NCI-H446 treated with DMSO at 0.1 percent for 48 hours (cell line): Measurements from ENCODE around the gene MAP4K4.

ENCODE experiments used
- DNase-seq: peaks from one replicate; lab custom pipeline; 2025; lab: John Stamatoyannopoulos, UW

The MAP4K4 gene

GRCh38 chr2:101697124-101698013, at the start of gene MAP4K4:
Gene MAP4K4, plus strand, starts transcription at chr2:101697707. Its CDS starts 374 bp downstream, at chr2:101698081.
- peak; percentile 51 for DNase-seq

GRCh38 chr2:101653469-101653868, 44.0 kb upstream of the MAP4K4 start:
- DNase-seq: no peak

GRCh38 chr2:101655702-101656422, 41.6 kb upstream of the MAP4K4 start:
- DNase-seq: no peak

- no peak for DNase-seq
Observed at GRCh38 chr2:101657787-101658186, 39.7 kb upstream of the MAP4K4 start.

- no peak for DNase-seq
Observed at GRCh38 chr2:101658387-101658786, 39.1 kb upstream of the MAP4K4 start.

GRCh38 chr2:101665312-101665711, 32.2 kb upstream of the MAP4K4 start:
- no peak for DNase-seq

GRCh38 chr2:101667823-101668222, 29.7 kb upstream of the MAP4K4 start:
- DNase-seq: no peak

- DNase-seq: no peak
Observed at GRCh38 chr2:101672047-101672446, 25.5 kb upstream of the MAP4K4 start.

GRCh38 chr2:101673920-101674319, 23.6 kb upstream of the MAP4K4 start:
- DNase-seq: no peak

- no peak for DNase-seq
Observed at GRCh38 chr2:101675512-101675911, 22.0 kb upstream of the MAP4K4 start.

- no peak for DNase-seq
Observed at GRCh38 chr2:101676674-101677073, 20.8 kb upstream of the MAP4K4 start.

- DNase-seq: no peak
Observed at GRCh38 chr2:101677658-101678057, 19.8 kb upstream of the MAP4K4 start.

GRCh38 chr2:101678379-101678778, 19.1 kb upstream of the MAP4K4 start:
- DNase-seq: no peak

GRCh38 chr2:101679037-101679726, 18.3 kb upstream of the MAP4K4 start:
- DNase-seq: no peak

GRCh38 chr2:101679801-101680487, 17.6 kb upstream of the MAP4K4 start:
- no peak for DNase-seq

GRCh38 chr2:101682311-101682710, 15.2 kb upstream of the MAP4K4 start:
- no peak for DNase-seq

- DNase-seq: no peak
Observed at GRCh38 chr2:101684313-101684712, 13.2 kb upstream of the MAP4K4 start.

- no peak for DNase-seq
Observed at GRCh38 chr2:101688261-101688660, 9.2 kb upstream of the MAP4K4 start.

GRCh38 chr2:101689114-101689825, 8.2 kb upstream of the MAP4K4 start:
- no peak for DNase-seq

- DNase-seq: no peak
Observed at GRCh38 chr2:101690547-101691152, 6.9 kb upstream of the MAP4K4 start.

GRCh38 chr2:101692041-101692440, 5.5 kb upstream of the MAP4K4 start:
- DNase-seq: no peak
